Stimulated activated naive CD8-positive, alpha-beta T cell treated with anti-CD3 and anti-CD28 coated beads, Interleukin-15, Interleukin-2, amounts not matched to agents 100 ng/mL and 50 ng/mL, for 24 hours (primary cell): ENCODE results near the gene PAK5.

Experiments used
- H3K27ac Mint-ChIP-seq: one replicate; pipeline ENCODE4 v1.8.0; 2021; ENCODE audit warnings: mild to moderate bottlenecking, mixed read lengths
- H3K27me3 Mint-ChIP-seq: one replicate; pipeline ENCODE4 v1.8.0; 2021; ENCODE audit warnings: mixed read lengths
- H3K36me3 Mint-ChIP-seq: one replicate; pipeline ENCODE4 v1.8.0; 2021; ENCODE audit warnings: low read depth, mixed read lengths
- H3K4me1 Mint-ChIP-seq: one replicate; pipeline ENCODE4 v1.8.0; 2021; ENCODE audit warnings: low read depth, mixed read lengths
- H3K4me3 Mint-ChIP-seq: one replicate; pipeline ENCODE4 v1.8.0; 2021; ENCODE audit warnings: mild to moderate bottlenecking, mixed read lengths
- H3K9me3 Mint-ChIP-seq: one replicate; pipeline ENCODE4 v1.8.0; 2021; ENCODE audit warnings: mixed read lengths

Gene PAK5

DNA sequence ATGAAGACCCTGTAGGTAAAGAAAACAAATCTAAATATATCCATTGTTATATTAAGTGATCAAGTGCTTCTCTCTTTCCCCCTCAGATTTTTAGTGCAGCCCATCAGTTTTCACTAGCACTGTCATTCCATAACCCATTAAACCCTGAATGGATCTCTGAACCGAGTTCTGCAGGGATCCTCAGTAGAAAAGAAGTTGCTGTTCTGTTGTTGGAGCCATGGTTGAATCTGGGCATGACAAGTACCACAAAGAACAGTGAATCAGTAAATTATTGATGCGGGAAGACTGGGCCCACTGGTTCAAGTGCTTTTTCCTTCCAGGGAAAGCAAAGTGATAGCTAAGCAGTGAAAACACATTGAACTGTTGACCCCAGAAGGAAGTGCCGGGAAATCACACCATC, 264.1 kb downstream of the PAK5 start:
- H3K36me3 Mint-ChIP-seq = no peaks in the 10 kb centered on the region
- H3K27ac Mint-ChIP-seq = no peak overlapping the region
- H3K9me3 Mint-ChIP-seq = no peaks in the 10 kb centered on the region
- no peaks in the 10 kb centered on the region for H3K4me1 Mint-ChIP-seq
- H3K27me3 Mint-ChIP-seq = peaks cover 4% of the 10 kb centered on the region
- H3K4me3 Mint-ChIP-seq = no peak overlapping the region

DNA sequence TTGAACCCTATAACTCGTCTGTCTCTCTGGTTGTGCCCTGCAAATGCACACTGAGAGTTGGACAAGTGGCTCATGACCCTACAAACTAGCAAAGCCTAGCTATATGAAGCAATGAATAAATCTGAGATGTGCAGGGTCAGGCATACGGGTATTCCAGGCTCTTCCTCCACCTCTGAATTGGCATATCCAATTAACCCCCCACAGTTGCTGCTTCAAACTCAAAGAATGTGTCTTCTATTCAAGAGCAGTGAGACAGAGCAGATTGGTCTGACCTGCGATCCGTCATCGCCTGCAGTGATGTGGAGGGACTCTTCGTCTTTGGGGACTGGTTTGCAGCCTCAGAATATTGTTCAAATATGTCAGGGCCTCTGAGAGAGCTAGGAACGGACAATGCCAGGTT, 264.7 kb downstream of the PAK5 start:
- Mint-ChIP-seq H3K4me1 (no peaks in the 10 kb centered on the region), H3K9me3 (no peaks in the 10 kb centered on the region), H3K4me3 (no peak overlapping the region), H3K27ac (no peak overlapping the region), H3K27me3 (peaks cover 7% of the 10 kb centered on the region), H3K36me3 (no peaks in the 10 kb centered on the region)

DNA sequence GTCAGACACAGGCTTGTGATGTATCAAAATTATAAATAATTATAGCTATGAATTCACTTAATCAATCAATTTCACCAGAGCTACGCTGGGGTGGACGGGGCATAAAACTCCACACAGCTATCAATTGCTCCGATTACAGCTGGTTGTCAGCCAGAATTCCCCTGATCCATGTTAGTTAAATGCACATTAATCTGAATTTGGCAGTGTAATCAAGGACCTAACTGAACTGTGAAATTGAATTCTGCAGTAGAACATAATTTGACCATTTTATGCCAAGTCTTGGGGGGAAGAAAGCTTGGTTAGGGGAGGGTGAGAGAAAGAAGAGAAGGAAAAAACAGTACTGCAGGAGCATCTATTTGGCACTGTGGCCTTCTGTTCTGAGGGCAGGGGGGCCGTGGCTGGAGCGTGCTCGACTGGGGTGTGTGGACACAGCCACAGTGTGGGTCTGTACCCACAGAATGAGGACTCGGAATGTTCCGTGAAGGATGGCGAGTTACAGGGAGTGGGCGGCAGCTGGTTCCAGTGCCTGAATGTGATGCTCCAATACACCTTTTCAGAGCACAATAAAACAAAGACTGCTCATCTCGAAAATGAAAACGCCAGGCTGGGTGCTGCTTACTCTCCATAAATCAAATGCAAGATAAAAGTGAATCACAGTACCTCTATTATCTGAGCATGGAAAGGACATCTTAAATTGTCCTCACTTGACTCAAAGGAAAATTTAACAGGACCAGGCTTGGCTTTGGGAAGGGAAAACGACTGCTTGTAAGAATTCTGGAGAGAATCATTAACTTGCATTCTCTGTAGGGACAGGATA, 265.3 kb downstream of the PAK5 start:
- Mint-ChIP-seq H3K27ac (no peak overlapping the region), H3K36me3 (no peaks in the 10 kb centered on the region), H3K9me3 (no peaks in the 10 kb centered on the region), H3K4me1 (no peaks in the 10 kb centered on the region), H3K27me3 (peaks cover 8% of the 10 kb centered on the region), H3K4me3 (no peak overlapping the region)

DNA sequence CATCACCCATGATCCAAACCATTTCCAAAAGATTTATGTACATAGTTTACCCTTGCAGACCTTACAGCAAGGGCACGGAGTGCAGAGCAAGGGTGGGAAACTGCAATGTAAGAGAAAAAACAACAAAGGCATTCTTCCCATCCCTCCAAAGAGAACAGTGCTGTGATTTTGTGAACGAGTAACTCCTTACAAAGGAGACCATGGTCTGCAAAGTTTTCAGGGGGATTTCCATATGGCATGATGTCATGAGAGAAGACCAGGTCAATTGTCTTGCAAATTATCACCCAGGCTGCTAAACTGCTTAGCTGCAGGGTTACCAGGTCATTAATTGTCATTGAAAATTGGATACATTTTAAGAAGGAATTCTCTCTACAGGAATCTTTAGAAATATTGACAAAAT, 266.2 kb downstream of the PAK5 start:
- Mint-ChIP-seq H3K4me3 (no peak overlapping the region), H3K27me3 (peaks cover 8% of the 10 kb centered on the region), H3K36me3 (no peaks in the 10 kb centered on the region), H3K9me3 (no peaks in the 10 kb centered on the region), H3K27ac (no peak overlapping the region), H3K4me1 (no peaks in the 10 kb centered on the region)

DNA sequence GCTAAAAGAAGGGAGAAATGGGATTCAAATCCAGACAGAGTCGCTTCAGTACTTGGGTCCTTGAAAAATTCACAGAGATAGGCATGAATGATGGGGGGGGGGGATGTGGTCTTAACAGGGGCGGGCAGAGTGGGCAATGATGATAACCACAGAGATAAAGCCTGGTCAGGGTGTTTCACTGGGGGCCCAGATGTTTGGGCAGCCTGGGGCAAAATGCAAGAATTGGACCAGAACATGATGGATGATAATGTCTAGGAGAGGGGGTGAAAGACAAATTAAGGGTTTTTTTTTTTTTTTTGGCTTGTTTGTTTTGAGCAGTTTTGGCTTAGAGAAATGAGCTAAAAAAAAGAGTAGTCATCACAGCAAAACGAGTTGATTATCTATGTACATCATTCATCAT, 267.1 kb downstream of the PAK5 start:
- Mint-ChIP-seq H3K9me3 (no peaks in the 10 kb centered on the region), H3K4me1 (no peaks in the 10 kb centered on the region), H3K27me3 (peaks cover 8% of the 10 kb centered on the region), H3K4me3 (no peak overlapping the region), H3K36me3 (no peaks in the 10 kb centered on the region), H3K27ac (no peak overlapping the region)

DNA sequence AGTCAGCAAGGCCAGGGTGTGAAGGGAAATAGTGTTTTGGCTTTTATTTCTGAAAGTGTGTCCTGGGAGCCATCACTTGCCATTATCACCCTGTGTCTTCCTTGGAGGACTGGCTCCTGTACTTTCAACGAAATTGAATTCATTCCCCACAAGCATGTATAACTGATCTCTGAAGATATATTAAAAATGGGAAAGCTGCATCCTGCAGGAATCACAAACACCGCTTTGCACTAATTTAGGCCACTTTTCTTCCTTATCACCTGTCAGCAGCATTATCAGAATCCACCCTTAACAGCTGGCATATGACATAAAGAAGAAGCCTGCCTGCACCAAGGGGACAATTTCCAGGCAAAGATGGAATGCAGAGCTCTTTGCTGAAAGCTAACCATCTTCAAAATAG, 268.3 kb downstream of the PAK5 start:
- Mint-ChIP-seq H3K36me3 (no peaks in the 10 kb centered on the region), H3K27me3 (peaks cover 12% of the 10 kb centered on the region), H3K9me3 (no peaks in the 10 kb centered on the region), H3K4me1 (no peaks in the 10 kb centered on the region), H3K4me3 (no peak overlapping the region), H3K27ac (no peak overlapping the region)

DNA sequence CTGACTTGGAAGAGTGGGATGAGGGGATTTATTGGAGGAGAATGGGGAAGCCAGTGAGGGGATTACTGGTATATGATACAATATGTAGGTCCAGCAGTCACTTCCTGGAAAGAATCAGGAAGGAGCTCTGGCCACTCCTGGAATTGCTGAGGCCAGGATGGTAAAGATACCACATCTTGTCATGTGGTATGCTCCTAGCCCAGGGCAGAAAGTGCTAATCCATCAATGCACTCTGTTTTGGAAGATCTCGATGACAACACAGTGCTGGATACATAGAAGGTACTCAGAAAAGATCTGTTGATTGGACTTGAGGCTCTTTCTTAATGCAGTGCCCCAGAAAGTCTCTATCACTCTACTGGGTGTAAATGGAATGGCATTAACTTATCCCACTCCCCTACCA, 271.9 kb downstream of the PAK5 start:
- Mint-ChIP-seq H3K4me1 (no peaks in the 10 kb centered on the region), H3K9me3 (no peaks in the 10 kb centered on the region), H3K27me3 (peaks cover 8% of the 10 kb centered on the region), H3K27ac (no peak overlapping the region), H3K36me3 (no peaks in the 10 kb centered on the region), H3K4me3 (no peak overlapping the region)

DNA sequence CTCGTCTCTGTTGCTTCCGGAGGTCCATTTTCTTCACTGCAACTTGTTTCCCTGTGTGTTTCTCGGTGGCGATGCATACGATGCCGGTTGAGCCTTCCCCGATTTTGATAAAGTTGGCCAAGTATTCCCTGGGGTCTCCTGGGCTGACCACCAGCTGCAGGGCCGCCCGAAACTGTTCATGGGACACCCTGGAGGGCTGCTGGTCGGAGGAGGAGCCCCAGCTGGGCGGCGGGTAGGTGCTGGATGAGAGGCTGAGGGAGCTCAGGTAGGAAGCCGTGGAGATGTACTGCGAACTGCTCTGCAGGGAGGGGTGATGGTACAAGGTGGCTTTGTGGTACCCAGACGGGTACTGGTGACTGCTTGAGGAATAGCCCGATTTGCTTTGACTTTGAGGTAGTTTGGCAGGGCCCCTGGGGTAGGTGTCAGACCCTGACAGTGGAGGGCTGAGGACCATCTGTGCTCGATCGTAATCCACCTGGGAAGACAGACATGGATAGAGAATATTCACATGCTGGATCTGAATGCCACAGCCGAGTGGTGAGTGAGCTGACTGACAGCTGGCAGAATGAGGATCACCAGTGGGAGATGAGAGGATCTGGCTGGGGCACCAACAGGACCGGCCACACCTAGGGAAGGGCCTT, 272.8 kb downstream of the PAK5 start:
- H3K27me3 Mint-ChIP-seq = peaks cover 8% of the 10 kb centered on the region
- no peak overlapping the region for H3K4me3 Mint-ChIP-seq
- H3K27ac Mint-ChIP-seq = no peak overlapping the region

DNA sequence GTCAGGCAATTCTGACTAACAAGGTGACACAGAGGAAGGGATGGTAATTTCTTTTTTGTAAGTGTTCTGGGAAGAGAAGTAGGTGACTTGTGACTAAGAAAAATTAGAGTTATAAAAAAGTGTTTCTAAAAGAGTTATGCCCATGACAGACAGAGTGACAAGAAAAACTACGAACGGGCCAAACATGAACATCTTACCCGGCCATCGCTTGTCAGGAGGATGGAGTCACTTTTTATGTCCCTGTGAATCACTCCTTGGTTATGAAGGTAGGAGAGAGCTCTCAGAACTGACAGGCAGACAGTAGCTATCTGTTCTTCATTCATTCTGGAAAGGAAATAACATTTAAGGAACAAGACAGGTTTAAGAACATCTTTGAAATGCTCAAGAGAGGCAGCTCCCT, 281.5 kb downstream of the PAK5 start:
- H3K27ac Mint-ChIP-seq = no peak overlapping the region
- peaks cover 7% of the 10 kb centered on the region for H3K9me3 Mint-ChIP-seq
- H3K36me3 Mint-ChIP-seq = no peaks in the 10 kb centered on the region
- H3K4me1 Mint-ChIP-seq = no peaks in the 10 kb centered on the region
- H3K27me3 Mint-ChIP-seq = peaks cover 13% of the 10 kb centered on the region
- H3K4me3 Mint-ChIP-seq = no peak overlapping the region

More for the DNA sequence above, 272.8 kb downstream of the PAK5 start:
- no peaks in the 10 kb centered on the region for H3K9me3 Mint-ChIP-seq
- H3K4me1 Mint-ChIP-seq = no peaks in the 10 kb centered on the region
- H3K36me3 Mint-ChIP-seq = no peaks in the 10 kb centered on the region

DNA sequence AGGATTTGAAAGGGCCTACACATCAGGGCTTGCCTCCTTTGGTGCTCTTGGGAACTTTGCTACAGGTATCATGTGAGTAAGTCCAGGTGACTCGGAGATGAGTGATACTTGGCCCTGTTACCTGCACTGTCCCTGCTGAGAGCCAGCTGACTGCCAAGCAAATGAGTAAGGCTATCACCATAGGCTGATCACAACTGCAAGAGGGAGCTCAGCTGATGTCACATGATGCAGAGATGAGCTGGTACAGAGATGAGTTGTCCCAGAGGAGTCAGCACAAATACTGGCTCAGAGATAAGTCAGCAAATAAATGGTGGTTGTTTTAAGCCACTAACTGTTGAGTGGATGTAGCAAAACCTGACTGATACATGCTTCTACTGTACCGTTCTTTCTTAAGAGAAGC, 283.1 kb downstream of the PAK5 start:
- H3K27ac Mint-ChIP-seq = no peak overlapping the region
- no peak overlapping the region for H3K4me3 Mint-ChIP-seq
- H3K9me3 Mint-ChIP-seq = peaks cover 7% of the 10 kb centered on the region
- H3K27me3 Mint-ChIP-seq = peaks cover 10% of the 10 kb centered on the region
- no peaks in the 10 kb centered on the region for H3K4me1 Mint-ChIP-seq
- H3K36me3 Mint-ChIP-seq = no peaks in the 10 kb centered on the region

DNA sequence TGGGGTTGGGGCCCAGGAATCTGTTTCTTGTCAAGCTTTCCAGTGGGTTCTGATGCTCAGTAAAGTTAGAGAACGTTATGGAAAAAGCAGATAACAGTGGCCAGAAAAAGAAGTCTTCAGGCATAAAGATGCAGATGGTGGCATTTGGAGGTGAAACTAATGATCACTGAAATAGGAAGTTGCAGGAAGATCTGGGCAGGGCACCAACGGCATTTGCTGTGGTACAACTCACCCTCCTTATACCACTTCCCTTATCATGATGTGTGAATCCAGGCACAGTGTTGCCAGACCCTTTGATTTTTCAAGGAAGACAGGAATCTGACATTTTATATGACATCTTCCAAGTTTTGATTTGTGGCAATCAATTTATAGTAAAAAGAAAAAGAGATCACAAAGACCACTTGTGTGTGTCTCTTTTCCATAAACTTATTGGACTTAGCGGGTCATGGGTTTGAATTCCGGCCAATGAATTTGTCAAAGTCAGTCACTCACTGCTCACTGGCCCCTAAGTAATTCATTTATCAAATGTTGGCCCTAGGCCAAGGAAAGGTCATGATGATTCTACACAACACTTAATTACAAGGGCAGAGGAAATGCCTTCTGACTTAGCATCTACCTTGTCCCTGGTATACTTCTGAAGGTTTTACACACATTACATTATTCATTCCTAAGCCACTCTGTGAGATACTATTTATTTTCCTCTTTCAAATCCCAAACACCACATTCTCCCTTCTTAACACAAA, 286.9 kb downstream of the PAK5 start:
- Mint-ChIP-seq H3K36me3 (no peaks in the 10 kb centered on the region), H3K27ac (no peak overlapping the region), H3K27me3 (peaks cover 4% of the 10 kb centered on the region), H3K4me3 (no peak overlapping the region), H3K4me1 (no peaks in the 10 kb centered on the region), H3K9me3 (peaks cover 5% of the 10 kb centered on the region)

DNA sequence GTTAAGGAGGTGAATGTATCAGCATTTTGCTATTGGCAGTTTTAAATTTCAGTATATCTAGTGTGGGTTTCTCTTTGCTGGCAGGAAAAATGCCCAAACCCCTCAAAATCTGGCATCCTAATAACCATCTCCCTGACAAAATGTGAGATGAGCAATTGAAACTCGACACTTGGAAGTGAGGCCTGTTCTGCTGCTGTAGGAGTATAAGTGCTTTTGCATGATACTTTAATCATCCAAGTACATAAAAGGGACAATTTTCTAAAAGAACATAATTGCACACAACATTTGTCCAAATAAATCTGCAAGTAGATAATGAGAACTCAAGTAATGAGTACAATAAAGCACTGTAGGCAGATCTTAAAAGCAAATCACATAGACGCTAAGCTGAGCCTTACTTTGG, 288.0 kb downstream of the PAK5 start:
- Mint-ChIP-seq H3K36me3 (no peaks in the 10 kb centered on the region), H3K4me1 (no peaks in the 10 kb centered on the region), H3K4me3 (no peak overlapping the region), H3K27me3 (peaks cover 4% of the 10 kb centered on the region), H3K9me3 (peaks cover 5% of the 10 kb centered on the region), H3K27ac (no peak overlapping the region)

DNA sequence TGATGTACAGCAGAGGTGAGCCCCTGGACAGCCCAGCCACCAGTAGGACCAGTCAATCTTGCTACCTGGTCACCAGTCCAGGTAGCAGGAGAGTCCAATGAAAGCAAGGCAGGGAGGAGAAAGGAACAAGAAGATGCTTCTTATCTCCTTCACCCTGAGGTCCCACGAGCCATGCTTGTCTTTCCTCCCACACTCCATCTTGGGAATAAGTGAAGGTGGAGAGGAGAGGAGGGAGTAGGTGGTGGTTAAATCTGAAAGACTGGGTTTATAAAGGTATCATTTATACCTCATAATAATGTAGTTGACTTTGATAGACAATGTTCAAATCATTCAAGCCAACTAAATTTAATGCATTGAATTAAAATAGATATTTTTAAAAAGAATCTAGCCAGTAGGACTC, 288.6 kb downstream of the PAK5 start:
- Mint-ChIP-seq H3K4me1 (no peaks in the 10 kb centered on the region), H3K4me3 (no peak overlapping the region), H3K27me3 (peaks cover 7% of the 10 kb centered on the region), H3K27ac (no peak overlapping the region), H3K9me3 (peaks cover 5% of the 10 kb centered on the region), H3K36me3 (no peaks in the 10 kb centered on the region)

DNA sequence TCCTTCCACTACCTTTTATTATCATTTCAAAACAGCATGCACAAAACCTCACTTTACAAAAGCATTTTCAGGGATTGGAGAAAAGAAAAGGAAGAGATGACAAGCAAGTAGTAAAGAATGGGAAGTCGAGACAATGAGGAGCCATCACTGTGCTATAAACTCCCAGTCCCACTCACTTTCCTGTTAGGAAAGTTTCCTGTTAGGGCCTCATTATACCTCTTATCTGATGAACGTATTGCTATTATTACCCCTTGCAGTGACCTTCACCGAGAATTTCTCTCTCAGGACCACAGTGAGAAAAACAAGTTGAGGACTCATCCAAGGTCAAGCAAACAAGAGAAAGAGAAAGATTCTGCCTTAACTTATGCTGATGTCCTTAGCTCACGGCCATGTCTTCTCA, 295.7 kb downstream of the PAK5 start:
- no peak overlapping the region for H3K27ac Mint-ChIP-seq
- peaks cover 3% of the 10 kb centered on the region for H3K27me3 Mint-ChIP-seq

DNA sequence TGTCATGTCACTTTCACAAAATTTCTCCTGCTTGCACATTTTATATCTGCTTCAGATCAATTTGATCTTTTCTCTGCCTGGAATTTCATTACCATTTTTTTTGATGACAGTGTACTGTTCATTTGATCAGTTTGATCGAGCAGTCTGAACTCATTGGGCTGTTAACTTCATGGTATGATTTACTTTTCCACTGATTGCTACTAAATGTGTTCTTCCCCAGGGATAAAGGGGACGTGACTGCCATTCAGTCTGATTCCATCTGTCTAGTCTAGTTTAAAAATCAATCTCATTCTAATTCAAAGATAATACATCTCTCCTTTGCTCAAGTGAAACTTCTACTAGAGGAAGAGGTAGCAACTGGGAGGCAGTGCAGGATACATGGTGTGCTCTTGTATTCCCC, 303.4 kb downstream of the PAK5 start:
- Mint-ChIP-seq H3K27me3 (peaks cover 3% of the 10 kb centered on the region), H3K9me3 (no peaks in the 10 kb centered on the region), H3K36me3 (no peaks in the 10 kb centered on the region), H3K4me1 (no peaks in the 10 kb centered on the region), H3K27ac (no peak overlapping the region), H3K4me3 (no peak overlapping the region)

More for the DNA sequence above, 295.7 kb downstream of the PAK5 start:
- Mint-ChIP-seq H3K9me3 (no peaks in the 10 kb centered on the region), H3K4me3 (no peak overlapping the region), H3K36me3 (no peaks in the 10 kb centered on the region), H3K4me1 (no peaks in the 10 kb centered on the region)
